Measurements from ENCODE around the gene ACTN1.

GRCh38 chr14:68956724-68957123, 22.4 kb downstream of the ACTN1 start:
- no peak for TF ChIP-seq POLR2A (IDR thresholded peaks at IDR 0.05; ENCODE audit: control extremely low read depth in 1 of 2, low read depth in 2 of 2, low read length in 2 of 2)
- no peak for TF ChIP-seq CTCF (IDR thresholded peaks at IDR 0.05; ENCODE audit: control extremely low read depth in 1 of 3, insufficient read depth in 1 of 3, low read depth in 1 of 3, low read length in 3 of 3)
- TF ChIP-seq ATF2 (IDR thresholded peaks at IDR 0.05; ENCODE audit: low read length) = no peak
- TF ChIP-seq EGR1 (IDR thresholded peaks at IDR 0.05; ENCODE audit: borderline replicate concordance, low read depth, low read length) = no peak
- TF ChIP-seq BACH1 (IDR thresholded peaks at IDR 0.05; ENCODE audit: low read length) = no peak
- TF ChIP-seq RNF2 (IDR thresholded peaks at IDR 0.05; ENCODE audit: borderline replicate concordance, low read depth, low read length, missing control alignments, poor library complexity, severe bottlenecking) = no peak
- no peak for TF ChIP-seq EZH2 (IDR thresholded peaks at IDR 0.05; ENCODE audit: low read depth, low read length, severe bottlenecking)

Data from H1 (cell line).